Putamen (tissue), 1 donor: ENCODE data around the gene SEPTIN5.

Source experiments
- DNase-seq: peaks from one replicate; pipeline ENCODE4 v3.0.0-alpha.2; 2016; ENCODE audit warnings: low spot score

The SEPTIN5 gene

DNA sequence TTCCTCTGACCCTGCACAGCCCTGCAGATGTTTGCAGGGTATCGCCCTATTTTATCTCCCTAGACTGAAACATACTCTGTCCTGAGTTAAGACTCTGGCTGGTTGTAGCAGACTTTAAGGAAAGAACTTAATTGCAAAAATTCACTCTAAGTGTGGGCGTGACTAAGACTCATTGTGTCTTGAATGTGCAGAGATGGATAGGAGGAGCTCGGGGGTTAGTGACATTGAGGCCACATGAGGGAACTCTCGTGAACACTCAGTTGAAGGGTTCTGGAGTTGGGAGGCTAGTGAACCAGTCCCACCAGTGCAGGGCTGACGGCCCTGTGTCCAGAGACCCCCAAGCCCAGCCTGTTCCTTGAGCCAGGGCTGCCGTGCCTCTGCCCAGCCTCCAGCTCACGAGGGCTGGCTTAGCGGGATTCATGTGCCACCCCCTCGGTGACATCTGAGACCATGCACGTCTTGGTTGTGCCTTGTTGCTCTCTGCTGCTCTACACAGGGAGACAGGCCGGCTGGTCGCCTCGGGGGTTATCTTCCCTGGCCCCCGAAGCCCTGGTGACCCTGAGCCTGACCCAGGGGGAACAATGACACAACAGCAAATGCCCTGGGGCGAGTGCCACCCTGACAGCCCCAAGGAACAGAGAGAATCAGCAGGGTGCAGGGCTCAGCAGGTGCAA lies 34.8 kb downstream of the SEPTIN5 start:
- no peak for DNase-seq

DNA sequence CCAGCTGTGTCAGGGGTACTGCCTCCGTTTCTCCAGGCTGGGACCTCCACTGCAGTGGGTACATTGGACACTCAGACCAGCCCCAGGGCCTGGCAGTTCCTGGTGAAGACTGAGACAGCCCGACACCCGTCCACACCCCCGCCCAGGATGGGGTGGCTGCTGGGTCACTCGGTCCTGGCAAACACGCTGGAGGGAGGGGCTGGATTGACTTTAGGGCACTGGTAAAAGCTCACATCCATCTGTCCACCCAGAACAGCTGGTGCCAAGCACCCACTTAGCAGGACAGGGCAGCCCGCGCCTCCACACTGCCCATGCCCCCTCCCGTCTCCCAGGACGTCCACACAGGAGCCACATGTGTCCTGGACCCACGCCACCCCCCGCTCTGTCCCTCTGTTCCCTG lies 35.6 kb downstream of the SEPTIN5 start:
- no peak for DNase-seq

DNA sequence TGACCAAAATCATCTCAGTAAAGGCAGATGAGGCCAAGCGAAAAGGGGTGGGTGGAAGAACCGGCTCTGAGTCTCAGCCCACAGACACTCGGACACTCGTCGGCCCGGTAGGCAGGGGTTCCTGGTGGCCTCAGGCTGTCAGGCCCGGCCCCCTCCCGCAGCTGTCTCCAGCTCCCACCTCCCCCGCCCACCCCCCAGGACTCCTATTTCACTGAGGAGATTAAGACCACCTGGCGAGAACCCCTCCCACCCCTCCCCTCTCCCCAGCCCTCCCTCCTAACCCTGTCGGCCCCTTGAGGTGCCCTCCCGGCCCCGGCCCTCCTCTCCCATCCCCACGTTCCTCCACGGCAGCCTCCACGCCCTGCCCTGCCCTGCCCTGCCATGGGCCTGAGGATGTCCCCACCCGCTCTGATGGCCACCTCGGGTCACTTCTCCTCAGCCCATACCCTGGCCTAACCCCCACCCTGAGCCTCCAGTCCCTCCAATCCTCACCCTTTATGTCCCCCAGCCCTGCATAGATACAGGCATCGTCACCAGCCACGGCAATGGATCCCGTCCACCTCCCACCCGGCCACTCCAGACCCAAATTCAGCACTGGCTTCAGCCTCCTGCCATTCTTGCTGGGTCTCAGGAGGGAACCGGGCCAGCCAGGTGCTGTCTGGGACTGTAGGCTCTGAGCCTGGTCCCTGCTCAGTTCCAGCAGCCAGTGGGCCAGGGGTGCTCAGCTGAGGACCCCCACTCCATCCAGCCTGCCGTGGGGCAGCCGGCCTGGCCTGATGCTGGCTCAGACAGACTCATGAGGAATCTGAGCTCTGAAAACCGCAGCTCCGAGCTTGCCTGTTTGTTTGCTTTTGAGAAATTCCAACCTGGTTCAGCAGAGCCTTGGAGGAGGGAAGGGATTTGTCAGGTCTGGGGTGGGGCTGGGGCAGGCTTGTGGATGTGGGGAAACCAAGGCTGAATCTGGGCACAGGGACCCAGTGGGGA lies 36.5 kb downstream of the SEPTIN5 start:
- no peak for DNase-seq

DNA sequence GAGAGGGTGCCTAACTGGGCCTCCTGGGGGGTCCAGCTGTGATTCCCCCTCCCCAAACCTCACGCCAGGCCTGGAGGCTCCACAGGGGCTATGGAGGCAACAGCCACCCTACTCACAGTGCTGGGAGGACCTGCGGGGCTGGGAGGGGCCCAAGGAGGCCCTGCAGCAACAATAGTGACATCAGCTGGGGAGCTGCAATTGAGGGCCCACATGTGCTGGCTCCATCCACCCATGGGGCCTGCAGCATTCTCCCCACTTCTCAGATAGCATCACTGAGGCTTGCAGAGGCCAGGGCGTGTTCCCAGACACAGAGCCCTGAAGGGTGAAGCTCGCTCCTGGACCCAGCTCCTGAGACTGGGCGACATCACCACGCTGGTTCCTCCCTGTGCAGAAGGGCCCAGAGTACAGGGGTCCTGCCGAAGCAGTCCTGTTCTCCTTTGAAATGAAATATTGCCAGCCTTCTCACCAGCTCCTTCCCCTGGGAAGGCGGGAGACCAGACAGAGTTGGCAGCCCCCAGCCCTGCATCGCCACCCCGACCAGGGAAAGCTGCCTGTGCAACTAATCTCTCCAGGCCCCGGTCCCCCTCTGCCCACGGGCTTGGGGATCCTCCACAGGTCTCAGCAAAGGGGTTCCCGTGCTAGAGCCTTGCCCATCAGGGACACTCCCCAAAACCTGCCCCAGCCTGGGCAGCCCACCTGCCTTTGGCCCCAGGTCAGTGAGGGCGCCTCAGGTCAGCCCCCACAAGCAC lies 37.4 kb downstream of the SEPTIN5 start:
- no peak for DNase-seq

DNA sequence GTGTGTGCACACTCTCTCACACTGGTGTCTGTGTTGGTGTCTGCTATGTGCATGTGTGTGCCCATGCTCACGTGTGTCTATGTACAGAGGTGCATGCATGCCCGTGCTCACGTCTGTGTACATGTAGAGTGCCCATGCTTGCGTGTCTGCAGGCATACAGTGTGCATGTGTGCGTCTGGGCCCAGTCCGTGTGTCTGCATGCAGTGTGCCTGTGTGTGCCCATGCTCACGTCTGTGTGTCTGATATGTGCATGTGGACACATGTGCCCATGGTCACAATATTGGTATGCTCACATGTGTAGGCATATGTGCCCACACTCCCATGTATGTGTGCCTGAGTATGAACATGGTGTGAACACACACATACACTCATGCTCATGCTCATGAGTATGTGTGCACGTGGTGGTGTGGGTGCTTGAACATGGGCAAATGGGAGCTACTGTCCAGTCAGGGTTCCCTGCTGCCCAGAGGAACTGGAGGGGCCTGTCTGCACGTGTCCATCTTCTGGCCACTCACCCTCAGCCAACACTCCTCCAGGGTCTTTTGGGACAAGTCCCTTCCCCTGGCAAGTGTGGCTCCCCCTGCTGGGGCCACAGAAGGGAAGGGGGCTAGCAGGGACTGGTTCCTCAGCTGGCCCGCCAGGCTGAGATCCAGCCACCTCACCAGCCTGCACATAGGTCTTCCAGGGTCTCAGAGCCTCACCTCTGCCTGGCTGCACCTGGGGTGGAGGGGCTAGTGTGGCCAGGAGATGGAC lies 39.0 kb downstream of the SEPTIN5 start:
- no peak for DNase-seq

DNA sequence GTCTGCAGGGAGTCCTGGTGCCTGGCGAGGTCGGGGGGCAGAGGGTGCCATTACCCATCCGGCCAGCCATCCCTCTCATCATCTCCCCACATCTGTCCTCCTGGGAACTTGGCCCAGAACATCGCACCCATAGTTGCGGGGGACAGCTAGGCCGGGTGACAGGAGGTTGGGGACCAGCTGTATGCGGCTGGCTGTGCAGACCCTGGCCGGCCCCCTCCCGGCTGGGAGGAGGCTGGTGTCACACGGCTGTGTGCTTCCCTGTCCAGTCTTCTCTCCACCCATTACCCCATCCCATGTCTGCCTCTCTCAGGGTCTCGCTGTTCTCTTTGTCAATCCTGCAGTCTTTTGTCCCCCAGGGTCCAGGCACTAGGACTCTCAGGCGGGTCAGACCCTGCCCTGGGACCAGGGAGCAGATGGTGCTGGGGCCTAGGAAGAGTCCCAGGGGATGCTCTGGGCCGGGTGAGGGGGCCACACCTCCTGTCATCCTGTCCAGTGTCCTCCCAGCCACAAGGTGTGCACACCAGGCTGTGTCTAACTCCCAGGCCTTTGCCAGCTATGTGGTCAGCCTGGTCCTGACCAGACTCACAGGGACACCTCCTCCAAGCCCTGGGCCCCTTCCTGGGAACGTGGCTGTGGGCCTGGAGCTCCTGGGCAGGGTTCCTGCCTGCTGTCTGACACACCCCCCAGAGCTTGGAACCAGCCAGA lies 39.8 kb downstream of the SEPTIN5 start:
- DNase-seq: no peak

DNA sequence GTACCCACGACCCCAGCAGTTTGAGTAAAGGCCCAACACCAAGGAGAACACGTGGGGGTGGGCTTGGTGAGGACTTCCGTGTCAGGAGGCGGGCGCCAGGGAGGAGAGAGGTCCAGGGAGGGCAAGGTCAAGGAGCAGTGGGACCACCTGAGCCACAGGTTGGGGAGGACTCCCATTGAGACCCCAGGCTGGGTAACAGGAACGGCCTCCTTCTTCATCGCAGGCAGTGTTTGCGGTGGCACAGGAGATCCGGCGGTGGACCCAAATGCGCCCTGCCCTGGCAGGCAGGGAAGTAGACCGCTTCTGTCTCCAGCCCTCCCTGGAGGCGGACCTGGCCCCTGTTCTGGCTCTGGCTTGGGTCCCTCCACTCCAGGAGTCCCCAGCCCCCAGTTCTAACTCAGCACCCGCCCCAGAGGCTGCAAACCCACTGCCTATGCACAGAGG lies 40.4 kb downstream of the SEPTIN5 start:
- DNase-seq: no peak

DNA sequence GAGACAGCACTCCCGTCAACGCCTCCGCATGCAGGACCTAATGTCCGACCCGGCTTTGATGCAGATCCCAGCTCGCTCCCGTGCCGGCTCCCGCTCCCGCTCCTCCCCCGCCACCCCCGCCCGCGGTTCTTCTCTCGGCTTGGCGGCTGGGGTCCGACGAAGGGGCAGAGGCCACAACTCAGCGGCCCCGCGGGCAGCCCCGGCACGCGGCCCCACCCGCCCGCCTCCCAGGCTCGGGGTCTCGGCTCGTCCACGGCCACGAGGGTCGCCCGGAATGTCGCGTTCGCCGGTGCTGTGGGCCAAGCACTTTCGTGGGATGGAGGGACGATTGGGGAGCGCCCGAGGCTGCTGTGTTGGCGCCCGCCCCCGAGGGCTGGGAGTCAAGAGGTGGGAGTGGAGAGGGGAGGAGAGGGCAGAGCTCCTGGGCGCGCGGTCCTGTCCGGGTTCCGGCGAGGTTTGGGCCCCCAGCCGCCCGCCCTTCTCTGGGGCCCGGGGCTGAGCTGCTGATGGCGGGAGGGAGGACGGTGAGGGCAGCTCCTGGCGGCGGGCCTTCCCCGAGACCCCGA lies 40.9 kb downstream of the SEPTIN5 start:
- DNase-seq: no peak

DNA sequence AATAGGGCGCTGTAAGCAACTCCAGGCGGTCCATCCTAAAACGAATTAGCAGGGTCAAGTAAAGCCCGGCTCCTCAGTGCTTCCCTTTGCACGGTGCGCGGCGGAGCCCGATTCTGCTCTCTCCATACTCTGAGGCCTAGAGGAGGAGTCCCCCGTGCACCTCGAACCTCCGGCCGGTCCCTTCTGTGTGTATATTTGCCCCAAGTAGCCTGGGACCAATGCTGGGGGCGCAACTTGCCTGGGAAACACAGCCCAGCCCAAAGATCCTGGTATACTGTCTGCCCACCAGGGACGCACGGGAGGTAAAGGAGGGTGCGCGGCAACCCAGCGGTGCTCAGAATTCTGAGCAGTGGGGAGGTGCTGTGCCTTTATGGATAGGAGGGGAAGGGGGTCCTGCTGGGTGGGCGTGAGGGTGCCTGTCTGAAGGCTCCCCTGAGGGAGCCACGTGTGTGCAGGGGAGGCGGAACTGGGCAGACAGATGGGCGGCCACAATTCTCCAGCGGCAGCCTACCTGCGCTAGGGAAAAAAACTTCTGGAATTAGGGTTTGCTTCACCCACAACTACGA lies 41.5 kb downstream of the SEPTIN5 start:
- no peak for DNase-seq

DNA sequence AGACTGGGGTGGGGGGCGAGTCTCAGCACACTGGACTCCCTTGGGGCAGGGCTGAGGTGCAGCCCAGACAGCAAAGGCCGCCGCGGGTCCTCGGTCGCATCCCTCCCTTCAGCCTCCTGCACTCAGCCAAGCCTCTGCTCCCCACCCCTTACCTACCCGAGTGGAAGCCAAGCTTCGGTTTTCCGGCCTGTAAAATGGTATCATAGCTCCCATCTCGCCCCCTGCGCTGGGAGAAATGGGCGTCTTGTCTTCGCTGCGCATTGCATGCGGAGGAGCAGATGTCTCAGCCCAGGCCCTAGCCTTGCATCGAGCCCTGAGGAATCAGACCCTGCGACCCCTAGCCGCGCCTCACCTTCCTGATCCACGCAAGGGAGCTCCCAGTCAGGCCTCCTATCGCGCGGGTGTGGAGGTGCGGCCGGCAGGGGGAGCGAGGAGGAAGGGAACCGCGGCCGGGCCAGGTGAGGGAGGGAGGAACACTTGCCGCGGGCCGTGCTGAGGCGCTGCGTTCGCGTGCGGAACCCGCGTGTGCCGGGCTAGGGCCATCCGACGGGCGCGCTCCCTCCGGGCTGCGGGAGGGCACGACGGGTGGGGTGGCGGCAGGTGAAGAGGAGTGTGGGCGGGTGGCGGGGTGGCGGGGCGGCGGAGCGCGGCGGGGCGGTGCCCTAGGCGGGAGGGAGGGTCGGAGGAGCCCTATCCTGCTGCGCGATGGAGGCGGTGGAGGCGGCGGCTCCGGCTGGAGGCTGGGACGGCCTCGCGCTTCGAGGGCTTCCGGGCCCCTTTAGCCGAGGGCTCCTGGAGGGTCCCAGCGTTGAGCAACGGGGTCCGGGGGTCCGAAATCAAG lies 42.2 kb downstream of the SEPTIN5 start:
- no peak for DNase-seq

DNA sequence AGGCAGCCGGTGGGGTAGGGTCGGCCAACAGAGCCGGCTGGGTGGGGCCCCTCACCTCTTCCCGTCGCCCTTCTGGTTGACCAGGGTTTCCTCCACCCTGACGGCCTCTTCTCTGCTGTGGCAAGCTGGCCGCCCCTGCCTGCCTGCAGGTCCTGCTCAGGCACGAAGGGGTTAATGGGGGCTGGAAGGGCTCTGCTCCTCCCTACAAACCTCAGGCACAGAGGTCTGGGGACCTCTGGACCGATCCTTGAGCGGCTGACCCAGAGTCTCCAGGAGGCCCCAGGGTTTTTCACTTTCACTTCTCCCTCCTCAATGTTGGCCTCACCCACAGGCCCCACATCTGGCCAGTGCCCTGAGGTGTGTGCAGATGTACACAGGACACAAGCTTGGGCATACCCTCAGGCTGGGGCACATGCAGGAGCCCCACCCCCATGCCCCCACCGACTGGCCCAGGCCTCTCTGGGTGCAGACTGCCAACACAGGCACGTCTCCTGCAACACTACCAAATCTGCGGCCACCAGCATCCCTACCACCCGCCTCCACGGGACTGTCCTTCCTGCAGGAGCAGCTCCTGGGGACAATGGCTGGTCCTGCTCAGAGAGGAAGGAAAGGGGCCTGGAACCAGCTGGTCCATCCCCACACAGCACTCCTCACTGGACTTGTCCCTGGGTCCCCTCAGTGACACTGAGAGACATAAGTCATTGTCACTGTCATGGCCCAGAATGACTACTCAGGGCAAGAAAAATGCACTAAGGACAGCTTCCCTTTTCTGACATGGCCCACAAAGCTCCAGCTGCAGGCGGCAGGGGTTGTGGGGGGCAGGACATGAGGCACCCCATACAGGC lies 43.1 kb downstream of the SEPTIN5 start:
- no peak for DNase-seq

DNA sequence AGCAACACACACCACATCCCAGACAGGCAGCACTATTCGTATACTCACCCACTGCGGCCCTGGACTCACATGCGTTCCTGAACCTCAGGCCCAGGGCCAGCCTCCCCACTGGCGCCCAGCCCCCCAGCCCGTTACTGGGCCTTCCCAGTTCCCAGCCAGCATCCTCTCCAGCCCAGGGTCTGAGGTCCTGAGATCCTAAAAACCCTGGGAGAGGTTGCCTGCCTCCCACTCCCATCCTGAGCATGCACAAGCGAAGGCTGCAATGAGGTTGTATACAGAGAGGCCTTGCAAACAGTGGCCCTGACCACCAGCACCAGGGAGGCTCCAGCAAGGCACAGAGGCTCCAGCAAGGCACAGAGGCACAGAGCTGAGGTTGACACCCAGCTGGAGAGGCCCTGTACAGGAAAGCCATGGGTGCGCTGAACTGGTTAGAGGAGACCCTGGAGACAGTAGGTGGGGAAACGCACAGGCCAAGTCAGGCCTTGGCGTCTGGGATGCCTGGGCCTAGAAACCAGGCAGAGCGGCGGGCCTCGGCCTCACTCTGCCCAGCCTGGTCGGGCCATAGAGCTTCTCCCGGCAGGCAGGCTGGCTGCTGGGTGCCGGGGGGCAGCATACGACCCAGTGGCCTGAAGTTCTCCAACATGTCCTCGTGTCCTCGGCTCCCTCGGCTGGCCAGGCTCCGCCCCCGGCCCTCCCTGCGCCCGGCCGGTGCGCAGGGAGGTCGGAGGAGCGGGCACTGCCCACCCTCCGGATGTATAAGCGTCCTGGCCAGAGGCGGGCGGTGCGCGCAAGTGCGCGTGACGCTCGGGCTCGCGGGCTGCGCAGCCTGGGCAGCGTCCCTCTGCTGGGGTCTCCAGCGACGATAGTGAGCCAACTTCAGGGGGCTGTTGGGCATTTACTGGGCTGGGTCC lies 43.9 kb downstream of the SEPTIN5 start:
- DNase-seq: no peak

DNA sequence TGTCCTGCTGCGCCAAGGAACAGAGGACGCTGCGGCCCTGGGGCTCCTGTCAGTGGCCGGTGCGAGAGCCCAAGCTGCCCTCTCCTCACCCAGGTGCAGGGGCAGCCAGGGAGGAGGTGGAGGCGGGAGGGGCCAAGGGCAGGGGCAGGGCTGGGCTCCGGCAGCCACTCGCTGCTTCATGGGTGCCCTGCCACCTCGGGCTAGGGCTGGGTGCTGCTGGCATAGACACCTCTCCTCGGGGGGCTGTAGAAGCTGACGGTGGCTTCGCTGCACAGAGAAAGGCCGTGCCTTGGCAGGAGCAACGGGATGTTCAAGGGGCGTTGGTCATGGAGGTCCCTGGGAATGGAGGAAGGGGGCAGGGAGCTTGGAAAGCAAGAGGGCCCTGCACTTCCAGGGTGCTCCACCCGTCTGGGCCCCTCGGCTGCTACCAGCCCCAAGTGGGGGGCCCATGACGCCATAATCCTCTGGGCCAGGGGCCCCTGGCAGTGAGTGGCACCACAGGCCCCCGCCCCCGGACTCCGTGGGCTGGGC lies 44.7 kb downstream of the SEPTIN5 start:
- no peak for DNase-seq

DNA sequence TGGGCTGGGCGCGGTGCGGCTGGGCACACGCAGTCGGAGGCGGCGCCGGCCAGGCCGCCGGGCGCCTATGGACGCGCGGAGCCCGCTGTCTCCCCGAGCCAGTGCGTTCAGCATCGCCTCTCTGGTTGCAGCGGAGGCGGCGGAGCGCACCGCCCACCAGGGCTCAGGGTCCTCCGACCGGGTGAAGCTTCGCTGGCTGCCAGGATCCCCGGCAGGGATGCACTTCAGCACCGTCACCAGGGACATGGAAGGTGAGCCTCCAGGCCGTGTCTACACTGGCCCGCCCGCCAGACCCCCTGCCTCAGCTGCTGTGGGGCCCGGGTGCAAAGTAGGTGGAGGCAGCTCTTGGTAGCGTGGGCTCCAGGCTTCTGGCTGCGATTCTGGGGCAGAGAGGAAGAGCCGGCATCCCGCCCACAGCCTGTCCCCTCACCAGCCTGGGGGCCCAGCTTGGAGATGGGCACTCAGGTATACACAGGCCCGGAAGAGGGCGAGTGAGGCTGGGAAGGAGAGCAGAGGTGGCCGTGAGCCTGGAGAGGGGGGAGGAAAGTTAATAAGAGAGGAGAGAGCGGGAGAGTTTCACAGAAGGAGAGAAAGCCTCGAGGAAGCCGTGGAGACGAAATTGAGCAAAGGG lies 45.2 kb downstream of the SEPTIN5 start:
- no peak for DNase-seq

DNA sequence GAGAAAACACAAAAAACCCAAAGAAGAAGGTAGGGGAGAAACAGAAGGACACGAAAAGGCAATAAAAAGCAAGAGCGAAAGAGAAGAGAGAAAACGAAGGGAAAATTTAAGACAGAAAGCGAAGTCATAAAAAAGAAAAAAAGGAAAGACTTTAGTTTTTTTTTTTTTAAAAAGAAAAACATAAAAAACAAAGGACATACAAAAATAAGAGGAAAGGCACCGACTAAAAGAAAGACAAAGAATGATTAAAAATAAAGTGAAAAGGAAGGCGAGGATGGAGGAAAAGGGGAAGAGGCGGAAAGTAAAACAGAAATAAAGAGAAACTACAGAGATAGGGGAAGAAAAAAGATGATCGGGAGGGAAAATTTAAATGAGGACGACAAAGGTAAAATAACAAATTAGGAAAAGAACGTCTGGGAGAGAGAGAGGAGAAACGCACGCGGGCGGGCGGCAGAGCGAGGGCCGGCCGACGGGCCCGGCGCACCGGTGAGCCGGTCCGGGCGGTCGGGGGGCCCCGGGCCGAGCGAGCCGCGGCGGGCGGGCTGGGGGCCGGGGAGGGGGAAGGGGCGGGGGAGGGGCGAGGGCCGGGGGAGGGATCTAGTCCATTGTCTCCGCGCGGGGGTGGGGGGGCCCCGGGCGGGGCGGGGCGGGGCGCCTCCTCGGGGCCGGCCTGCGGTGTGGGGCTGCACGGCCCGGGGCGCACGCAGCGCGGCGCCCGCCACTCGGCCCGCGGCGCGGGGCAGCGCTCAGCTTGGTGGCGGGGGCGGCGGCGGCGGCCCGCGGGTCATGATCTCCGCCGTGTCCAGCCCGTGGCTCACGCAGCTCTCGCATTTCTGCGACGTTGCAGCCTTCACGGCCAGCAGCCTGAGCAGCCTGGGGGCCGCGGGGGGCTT lies 46.0 kb downstream of the SEPTIN5 start, which contains the start of gene TBX1:
Gene TBX1 (plus strand): TSS at position 721 of the 893 bp plus-strand sequence. CDS start 66 bp downstream, at position 787.
- DNase-seq: no peak
